Measurements from ENCODE around the gene NFIB.

NFIB gene

DNA sequence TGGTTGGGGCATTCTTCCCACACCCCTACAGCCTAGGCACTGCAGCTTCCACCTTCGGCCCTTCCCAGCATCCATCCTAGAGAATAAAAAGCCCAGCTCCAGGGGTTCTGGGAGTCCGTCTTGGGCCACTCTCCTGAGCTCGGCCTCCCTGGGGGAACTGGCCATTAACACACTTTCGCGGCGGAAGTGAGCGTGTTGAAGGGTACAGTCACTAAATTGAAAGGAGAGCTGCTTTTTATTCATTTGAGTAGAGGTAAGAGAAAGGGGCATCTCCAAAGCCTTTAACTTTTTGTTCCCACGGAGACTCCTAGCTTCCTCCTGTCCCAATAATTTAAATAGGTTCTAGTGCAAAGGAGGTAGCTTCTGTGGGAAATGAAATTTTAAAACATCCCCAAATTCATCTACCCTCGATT lies 31.0 kb upstream of the NFIB start:
- FAIRE-seq: no peak

- FAIRE-seq: no peak
Measured at GRCh38 chr9:14344053-14344524, 30.1 kb upstream of the NFIB start.

DNA sequence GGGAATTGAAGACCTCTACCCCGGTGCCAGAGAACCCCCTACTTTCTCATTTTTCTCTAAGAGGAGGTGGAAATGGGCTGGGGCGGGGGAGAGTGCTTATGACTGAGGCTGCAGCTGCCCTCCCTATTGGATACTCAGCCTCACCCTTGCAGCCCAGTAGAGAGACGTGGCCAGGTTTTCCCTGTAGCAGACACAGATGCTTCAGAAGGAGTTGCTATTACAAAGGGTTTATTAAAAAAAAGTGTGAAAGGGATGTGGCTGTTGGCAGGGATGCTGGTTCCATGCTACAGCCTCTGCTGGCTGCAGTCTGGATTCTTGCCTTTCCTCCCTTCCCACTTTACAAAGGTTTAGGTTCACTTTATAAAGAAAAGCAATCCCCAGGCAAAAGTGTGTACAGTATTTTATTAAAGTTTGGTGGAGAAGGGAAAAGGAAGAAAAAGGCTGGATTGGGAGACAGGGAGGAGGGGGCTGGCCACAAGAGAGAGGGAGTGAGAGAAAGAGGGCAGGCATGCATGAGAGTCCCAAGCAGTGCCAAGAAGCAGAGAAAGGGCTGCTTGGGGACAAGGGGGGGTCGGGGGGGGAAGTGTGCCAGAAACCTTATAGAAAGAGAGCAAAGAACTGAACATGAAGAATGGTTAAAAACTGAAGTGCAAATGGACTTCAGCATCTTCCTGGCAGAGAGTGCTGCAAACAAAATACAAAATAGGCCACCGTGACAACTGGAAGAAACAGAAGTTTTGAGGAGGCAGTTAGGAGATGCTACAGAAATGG lies 29.5 kb upstream of the NFIB start:
- no peak for FAIRE-seq

DNA sequence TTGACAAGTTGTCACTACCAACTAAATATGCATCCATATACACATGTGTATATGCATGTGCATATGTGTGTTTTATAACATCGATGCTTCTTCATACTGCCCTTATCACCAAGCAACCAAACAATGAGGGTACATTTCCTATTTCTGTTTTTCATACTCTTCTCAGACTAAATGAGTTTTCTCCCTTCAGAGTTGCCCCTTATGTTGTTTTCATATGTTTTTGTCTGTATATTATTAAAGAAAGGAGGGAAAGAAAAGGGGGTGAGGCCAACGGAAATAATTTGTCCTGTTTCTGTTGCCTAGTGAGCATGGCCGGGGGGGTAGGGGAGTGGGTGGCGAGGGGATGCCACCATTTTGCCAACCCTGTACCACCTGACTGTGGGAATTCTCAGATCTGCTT lies 28.8 kb upstream of the NFIB start:
- no peak for FAIRE-seq

DNA sequence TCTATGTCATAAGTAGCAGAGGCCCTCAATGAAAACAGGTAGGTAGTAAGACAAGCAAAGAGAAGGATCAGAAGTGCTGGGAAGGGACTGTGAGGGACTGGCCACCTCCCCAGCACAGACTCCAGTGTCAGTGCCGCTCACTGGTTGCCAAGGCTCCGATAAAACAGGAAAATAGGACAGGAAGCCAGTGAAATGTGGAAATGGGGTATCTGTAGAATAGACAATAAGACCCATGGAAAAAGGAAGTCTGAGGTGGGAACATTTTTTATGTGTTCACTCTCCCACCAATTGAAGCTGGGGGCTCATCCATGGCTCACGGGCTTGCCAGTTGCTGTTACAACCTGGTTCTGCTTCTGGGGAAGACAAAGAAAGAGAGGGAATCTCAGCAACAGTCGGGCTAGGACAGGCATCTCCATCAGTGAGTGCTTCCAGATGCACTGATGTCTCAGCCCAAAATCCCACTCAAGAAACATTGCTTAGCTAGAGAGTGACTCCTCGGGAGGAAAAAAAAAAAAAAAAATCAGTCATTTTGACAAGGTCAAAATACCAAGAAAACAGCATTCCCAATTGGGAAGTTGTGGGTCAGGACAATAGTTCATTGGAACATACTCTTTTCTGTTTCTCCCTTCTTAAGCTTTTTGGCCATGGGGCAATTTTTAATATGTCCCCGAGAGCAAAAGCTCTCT lies 27.6 kb upstream of the NFIB start:
- FAIRE-seq: no peak

DNA sequence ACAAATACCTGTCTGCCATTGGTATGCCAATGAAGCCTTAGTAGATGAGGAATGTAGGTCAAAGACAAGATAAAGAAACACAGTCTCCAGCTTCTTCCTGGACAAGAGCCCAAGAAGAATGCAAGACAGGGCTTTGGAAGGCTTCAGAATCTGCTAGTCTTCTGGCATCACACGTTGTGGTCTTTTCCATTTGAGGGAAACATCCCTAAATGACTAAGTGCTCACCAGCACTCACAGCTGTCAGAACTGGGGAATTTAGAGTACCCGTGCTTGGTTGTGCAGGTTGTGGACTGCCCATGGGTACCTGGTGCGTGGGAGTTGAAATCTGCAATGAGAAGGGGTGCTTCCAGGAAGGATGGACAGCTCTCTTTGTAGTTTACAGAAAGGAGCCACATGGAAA lies 27.1 kb upstream of the NFIB start:
- no peak for FAIRE-seq

- no peak for FAIRE-seq
Measured at GRCh38 chr9:14340219-14340873, 26.4 kb upstream of the NFIB start.

- no peak for FAIRE-seq
Measured at GRCh38 chr9:14339746-14340145, 25.8 kb upstream of the NFIB start.

GRCh38 chr9:14337615-14338014 lies 23.7 kb upstream of the NFIB start:
- FAIRE-seq: no peak

- FAIRE-seq: no peak
Measured at GRCh38 chr9:14336244-14336643, 22.3 kb upstream of the NFIB start.

DNA sequence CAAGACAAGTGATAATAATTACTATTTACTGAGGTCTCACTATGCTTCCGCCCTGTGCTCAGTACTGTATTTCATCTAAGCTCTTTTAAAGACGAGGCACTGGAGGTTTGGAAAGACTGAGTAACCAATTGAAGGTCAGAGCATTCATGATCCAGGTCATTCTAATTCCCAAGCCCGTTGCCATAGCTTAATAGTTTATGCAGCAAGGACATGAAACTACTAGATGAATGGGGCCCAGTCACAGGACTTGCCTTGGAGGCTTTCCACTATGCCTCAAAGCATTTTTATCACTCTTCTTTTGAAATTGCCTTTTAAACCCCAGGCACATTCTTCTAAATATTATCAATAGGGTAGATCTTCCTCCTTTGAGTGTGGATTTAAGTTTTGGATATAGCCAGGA lies 17.2 kb upstream of the NFIB start:
- no peak for FAIRE-seq

DNA sequence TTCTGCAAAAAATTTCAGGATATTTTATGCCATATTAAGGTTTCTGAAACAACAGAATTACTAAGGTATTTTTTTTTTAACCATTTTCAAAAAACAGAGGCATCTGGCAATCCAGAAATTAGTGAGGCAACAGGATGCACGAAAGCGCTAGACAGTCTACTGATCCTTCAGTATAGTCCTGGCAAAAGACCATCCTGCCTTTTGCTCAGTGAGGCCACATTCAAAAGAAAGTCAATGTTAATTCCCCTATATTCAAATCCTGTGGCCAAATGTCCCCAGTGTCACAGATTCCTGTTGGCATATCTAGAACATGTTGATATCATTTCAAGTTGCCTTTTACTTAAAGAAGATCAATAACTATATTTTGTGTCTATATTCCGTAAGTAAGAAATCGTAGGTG lies 13.1 kb upstream of the NFIB start:
- FAIRE-seq: no peak

GRCh38 chr9:14326264-14326826 lies 12.4 kb upstream of the NFIB start:
- no peak for FAIRE-seq

DNA sequence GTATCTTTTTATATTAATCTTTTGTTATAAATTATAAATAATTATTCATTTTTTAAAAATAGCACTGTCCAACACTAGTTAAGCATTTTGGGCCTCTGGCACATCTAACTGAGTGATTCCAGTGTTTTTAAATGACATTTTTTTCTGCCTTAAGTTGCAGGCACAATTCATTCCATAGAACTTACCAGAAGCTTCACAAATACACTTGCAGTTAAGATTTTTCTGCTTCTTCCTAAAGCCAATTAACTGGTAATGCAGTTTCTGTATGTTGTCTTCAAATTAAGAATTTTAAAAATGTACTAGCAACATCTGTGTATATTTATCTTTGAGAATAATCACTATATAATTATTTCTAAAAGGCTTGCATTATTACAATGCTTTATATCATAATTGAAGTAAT lies 11.2 kb upstream of the NFIB start:
- no peak for FAIRE-seq

GRCh38 chr9:14323985-14324650 lies 10.2 kb upstream of the NFIB start:
- no peak for FAIRE-seq

DNA sequence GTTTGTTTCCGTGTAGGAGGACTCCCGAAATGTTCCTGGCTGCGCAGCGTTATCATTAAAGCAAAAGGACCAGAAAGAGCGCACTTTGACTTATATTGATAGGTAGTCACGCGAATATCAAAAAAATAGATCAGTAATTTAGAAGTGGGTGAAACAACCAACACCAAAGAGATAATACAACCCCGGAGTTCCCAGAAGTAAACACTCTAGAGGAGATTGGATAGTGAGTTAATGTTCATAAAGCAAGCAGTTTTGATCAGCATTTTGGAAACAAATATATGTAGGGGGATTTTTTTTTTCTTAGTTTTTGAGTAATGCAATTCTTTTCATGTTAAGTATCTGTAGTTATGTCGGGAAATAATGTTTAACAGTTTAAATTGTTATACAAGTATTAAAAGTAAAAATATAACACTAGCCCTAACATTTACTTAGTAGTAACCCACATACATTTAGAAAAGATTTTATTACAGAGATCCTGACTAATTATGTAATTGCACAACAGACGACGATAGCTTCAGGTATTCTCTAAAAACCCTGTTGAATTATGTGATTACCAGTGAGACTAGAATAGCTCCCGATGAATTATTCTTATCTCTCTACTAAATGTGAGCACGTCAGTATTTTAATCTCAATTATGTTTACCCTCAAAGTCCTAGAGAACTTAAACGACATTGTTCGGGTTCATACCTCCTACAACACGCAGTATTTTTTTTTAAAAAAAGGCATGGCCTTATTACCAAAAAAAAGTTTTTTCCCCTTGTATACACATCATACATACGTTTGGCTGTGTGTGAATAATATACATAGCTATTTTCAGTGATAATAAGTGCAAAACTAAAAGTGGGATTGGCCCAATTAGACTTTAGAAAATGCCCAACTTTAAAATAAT lies 9.4 kb upstream of the NFIB start:
- FAIRE-seq: no peak

GRCh38 chr9:14322211-14323082 lies 8.5 kb upstream of the NFIB start:
- no peak for FAIRE-seq

DNA sequence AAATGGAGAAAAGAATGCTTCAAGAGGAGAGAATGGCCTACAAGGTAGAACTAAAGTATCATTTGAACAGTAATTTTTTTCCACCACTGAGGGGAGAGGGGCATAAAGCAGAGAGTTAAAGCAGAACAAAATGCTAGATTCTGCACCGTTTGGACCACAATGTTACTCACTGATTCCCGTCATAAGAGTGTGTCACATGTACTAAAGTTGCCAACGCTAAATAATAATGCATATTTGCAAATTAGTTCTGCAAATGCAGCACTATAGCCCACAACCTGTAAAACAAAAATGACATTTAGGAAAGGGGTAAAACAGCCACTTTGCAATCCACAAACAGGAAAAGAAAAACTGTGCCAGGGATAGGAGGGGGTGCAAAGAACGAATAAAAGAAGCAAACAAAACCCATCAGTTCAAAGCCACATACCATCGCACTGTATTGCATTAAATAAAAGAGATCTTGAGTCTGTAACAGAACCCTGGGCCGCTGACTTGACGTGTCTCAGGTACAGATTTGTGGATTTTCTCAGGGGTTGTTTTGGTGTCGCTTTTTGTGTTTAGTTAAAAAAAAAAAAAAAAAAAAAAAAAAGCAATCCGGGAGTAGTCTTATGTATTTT lies 7.7 kb upstream of the NFIB start:
- FAIRE-seq: no peak

GRCh38 chr9:14320271-14321181 lies 6.6 kb upstream of the NFIB start:
- FAIRE-seq: no peak

All from G401.6 (cell line).